CD4-positive, alpha-beta T cell treated with Interleukin-2 at 100 ng/mL for 4 hours (primary cell): Measurements from ENCODE around the gene EIF4A2.

Source experiments
- DNase-seq: peaks from one replicate; pipeline ENCODE4 v3.0.0-alpha.2; 2020; ENCODE audit warnings: low spot score

The EIF4A2 gene

DNA sequence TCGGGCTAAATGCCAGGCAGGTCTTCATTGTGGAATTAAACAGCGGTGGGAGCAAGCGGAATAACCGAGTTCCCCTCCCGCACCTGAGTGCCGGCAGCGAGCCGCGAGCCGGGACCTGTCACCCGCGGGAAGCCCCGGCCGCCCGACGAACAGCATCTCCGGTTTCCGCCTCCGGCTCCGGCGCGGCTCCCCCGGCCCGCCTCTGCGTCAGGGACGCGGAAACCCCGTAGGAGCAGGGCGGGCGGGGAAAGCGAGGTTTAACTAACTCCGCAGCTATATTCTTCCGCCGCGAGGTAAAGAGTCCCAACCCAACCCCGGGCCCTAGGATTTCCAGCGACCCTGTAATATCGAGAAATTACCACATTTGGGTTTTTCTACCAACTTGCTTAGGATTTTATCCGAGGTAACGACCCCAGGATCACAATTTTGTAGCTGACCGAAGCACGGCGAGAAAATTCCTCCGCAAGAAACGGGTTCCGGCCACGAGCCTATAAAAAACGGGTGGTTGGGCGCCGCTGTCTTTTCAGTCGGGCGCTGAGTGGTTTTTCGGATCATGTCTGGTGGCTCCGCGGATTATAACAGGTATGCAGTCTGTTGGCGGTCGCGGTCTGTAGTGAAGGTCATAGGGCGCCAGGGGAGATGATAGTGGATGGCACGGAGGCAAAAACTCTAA is at the start of gene EIF4A2:
TSS of gene EIF4A2 (plus strand) at position 520 of the 673 bp plus-strand sequence. CDS start at position 554, 34 bp downstream.
- DNase-seq: peak; percentile 91

DNA sequence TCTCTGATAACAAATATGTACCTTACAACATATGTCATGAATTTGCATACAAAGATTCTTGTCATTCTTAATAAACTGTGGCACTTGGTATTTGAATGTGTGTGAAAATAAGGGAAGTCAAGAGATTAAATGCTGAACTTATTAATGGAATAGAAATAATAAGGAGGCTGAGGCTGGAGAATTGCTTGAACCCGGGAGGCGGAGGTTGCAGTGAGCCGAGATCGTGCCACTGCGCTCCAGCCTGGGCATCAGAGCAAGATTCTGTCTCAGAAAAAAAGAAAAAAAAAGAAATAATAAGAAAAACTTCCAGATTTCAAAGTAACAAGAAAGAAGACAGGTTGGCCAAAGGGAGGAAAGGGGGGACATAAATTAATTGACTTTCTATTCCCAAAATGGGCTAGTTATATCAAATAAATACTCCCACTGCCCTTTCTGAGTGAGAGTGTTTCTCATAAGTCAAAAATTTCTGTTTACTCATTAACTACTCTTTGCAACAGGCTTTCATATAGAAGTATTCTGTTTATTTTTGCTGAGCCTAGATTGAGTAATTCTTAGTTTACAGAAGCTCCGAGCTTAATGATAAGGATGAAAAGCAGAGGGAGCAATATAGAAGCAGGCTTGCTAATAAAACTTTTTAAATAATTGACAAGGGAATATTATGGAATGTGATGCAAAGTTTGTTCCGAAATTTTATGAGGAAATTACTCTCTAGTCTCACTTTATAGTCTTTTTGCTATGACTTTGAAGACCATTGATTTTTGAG is 40.6 kb upstream of the EIF4A2 start:
- no peak for DNase-seq

DNA sequence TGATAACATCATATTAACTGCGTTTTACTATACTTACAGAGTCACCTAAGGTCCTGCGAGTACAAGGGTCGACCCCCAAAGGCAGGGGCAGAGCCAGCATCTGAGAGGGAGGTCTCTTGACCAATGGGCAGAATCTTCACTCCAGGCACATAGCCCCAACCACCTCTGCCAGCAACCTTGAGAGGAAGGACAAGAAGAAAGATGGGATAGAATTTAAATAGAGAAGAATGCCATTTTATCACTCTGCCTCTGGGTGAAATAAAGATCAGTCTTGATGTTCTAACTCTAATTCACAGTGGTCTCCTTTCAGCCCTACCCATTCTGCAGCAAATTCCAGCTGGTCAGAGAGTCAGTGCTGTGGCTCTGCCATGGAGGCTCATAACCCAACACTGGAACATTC is 39.7 kb upstream of the EIF4A2 start:
- no peak for DNase-seq

DNA sequence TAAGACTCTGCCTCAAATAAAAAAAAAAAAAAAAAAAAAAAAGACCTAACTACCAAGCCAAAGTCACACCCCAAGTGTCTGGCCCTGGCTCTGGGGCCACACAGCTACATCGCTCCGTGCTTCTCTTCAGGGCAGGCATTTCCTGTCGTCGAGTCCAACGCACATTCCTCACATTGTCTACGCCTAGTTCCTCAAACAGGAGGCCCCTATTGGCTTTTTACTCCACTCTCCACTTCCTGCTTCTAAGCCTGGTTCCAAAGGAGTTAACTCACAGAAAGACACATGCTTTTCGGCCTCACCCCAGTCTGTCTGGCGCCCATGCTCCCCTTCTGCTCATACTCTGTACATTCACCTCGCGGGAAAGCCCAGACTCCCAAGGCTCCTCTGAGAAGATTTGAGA is 37.4 kb upstream of the EIF4A2 start:
- DNase-seq: no peak

DNA sequence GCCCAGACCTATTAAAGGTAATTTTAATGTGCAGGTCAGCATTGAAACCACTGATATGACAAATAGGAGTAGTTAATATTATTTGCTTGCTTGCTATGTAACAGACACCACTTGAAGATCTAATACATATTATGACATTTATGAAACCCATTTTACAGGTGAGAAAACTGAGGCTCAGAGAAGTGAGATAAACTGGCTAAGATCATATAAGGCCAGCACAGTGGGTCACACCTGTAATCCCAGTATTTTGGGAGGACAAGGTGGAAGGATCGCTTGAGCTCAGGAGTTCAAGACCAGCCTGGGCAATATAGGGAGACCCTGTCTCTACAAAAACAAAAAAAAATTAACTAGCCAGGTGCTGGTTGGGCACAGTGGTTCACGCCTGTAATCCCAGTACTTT is 33.1 kb upstream of the EIF4A2 start:
- no peak for DNase-seq

DNA sequence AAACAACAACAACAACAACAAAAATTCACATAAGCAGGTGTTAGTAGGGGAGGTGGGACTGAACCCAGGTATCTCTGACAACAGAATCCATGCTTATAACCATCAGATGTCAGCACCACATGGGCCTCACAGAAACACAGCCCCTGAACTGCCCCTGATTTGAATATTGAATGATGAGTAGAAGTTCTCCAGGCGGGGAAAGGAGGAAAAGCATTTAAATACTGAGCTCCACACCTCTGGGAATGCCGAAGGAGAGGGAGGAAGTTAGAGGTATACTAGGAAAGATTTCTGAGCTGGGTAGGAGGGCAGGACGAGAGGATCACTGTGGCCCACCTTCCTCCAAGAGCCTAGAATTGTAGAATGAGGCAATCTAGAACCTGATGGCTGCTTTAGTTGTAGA is 31.9 kb upstream of the EIF4A2 start:
- no peak for DNase-seq

DNA sequence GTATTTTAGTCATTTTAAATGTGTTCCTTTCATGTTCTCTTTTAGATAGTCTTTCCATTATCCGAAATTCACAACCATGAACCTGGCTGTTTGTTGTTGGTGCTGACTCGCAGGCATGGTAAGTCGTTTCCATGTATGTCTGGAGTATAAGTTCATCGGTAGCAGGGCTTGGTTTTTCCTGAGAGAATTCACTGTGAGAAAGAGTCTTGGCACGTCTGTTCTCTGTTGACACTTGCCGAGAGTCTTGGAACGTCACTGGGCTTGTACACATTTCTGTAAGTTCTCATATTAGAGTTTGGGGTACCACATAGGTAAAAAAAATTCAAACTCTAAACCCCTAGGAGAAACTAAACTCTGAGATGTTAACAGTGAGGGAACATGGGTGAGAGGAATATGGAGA is 29.4 kb upstream of the EIF4A2 start:
- no peak for DNase-seq

DNA sequence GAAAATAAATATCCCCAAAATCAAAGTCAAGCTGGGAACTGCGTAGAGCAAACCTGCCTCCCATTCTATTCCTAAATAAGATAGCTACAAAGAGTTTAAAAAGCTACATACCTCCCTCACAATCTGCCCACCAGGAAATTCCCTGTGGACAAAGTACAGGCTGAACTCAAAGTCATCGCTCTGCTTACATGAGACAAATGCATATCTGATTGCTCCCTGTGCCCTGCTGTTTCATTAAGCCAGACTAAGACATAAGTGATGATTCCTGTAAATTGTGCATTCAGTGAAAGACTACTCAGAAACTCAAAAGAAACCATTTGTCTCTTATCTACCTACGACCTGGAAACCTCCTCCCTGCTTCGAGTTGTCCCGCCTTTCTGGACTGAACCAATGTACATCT is 28.5 kb upstream of the EIF4A2 start:
- DNase-seq: no peak

DNA sequence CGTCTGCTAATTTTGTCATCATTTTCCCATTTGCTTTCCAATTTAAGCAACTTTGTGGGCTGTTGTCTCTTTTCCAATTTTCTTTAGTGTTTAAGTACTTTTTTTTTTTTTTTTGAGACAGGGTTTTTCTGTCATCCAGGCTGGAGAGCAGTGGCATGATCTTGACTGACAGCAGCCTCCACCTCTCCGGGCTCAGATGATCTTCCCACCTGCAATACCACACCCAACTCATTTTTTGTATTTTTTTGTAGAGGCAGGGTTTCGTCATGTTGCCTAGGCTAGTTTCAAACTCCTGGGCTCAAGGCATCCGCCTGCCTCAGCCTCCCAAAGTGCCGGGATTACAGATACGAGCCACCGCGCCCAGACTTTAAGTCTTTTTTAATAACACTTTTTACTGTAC is 26.2 kb upstream of the EIF4A2 start:
- DNase-seq: no peak

DNA sequence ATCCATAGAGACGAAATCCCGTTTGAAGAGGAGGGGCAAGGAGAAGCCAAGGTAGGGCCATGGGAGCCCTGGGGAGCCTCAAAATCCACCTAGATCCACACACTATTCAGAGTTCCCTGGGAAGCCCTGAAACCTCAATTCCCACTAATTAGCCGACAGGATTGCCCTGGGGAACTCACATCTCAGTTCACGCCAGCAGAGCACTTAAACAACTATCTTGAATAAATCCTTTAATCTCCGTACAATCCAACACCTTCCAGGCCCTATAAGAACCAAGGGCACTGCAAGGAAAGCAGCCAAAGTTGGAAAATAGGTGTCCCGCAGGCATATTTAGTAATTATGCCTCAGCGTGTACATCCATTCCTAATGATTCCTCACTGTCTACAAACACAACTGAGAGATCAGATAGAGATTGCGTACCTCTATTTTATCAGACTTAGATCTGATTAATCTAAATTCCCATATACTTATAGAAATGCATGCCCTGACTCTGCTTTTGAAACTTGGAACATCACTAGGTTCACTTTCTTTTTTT is 25.6 kb upstream of the EIF4A2 start:
- no peak for DNase-seq

DNA sequence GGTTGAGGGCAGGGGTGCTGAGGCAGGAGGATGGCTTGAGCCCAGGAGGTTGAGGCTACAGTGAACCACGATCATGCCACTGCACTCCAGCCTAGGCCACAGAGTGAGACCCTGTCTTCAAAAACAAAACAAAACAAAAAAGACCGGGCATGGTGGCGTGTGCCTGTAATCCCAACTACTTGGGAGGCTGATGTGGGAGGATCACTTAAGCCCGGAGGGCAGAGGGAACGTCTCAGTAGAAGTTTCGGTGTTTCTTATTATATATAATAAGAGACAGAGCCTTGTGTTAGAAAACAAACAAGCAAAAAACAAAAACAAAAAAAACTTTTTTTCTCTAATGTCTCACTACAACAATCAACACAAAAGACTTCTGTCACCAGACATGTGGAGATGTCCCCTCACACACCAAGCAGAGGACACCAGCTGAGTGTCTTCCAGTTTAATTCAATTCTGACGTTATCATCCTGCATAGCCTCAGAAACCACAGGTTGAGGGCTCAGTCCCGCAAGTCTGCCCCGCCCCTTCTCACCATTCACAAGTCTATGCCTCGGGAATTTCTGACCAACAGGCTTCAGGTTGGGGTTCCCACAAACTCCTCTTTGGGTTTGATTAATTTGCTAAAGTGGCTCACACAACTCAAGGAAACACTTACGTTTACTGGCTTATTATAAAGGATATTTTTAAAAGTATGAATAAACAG is 24.0 kb upstream of the EIF4A2 start:
- DNase-seq: no peak

DNA sequence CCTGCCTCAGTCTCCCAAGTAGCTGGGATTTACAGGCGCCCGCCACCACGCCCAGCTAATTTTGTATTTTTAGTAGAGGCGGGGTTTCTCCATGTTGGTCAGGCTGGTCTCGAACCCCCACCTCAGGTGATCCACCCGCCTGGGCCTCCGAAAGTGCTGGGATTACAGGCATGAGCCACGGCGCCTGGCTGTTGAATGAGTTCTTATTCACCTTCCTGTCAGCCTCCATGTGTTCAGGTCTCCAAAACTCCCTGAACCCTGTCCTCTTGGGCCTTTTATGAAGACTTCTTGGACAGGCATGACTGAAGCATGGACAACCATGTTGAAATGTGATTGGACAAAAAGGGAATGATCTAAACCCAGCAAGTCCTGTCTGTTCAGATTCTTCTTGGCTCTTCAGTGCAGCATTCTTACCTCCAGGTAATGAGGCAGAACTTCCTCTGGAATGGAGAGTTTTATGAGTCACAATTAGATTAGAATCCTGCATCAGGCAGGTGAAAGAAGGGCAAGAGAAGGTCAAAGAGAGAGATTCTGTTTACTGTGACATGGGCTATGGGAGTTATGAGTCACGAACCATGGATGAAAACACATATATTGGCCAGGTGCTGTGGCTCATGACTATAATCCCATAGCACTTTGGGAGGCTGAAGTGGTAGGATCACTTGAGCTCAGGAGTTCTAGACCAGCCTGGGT is 23.1 kb upstream of the EIF4A2 start:
- no peak for DNase-seq

DNA sequence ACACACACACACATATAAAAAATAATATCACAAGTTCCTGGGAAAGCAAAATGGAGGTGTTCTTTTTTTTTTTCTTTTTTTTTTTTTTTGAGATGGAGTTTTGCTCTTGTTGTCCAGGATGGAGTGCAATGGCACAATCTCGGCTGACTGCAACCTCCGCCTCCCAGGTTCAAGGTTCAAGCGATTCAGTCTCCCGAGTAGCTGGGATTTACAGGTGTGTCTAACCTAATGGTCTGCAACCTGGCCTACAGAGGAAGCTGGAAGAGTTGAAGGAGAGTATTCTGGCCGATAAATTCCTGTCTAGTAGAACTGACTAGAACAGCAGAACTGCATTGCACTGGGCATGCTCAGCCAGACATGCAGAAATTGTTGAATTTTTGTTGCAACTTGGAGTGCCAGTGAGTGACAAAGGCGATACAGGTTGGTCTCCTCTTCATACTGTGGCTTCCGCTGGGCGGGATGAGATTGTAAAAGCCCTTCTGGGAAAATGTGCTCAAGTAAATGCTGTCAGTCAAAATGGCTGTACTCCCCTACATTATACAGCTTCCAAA is 22.4 kb upstream of the EIF4A2 start:
- DNase-seq: no peak

DNA sequence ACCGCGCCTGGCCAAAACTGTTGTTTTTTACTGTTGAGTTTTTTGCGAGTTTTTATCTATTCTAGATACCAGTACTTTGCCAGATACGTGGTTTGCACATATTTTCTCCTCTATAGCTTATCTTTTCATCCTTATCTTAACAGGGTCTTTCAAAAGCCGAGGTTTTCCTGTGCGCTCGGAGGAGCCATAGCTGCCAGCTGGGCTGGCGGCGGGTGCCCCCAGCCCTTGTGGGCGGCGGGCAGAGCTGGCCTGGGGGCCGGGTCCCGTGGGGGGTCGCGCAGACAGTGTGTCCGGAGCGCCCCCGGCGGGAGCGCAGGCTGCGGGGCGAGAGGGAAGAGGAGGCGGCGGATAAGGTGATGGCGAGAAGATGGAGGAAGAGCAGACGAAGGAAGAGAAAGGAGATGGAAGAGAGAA is 11.1 kb upstream of the EIF4A2 start:
- DNase-seq: no peak

DNA sequence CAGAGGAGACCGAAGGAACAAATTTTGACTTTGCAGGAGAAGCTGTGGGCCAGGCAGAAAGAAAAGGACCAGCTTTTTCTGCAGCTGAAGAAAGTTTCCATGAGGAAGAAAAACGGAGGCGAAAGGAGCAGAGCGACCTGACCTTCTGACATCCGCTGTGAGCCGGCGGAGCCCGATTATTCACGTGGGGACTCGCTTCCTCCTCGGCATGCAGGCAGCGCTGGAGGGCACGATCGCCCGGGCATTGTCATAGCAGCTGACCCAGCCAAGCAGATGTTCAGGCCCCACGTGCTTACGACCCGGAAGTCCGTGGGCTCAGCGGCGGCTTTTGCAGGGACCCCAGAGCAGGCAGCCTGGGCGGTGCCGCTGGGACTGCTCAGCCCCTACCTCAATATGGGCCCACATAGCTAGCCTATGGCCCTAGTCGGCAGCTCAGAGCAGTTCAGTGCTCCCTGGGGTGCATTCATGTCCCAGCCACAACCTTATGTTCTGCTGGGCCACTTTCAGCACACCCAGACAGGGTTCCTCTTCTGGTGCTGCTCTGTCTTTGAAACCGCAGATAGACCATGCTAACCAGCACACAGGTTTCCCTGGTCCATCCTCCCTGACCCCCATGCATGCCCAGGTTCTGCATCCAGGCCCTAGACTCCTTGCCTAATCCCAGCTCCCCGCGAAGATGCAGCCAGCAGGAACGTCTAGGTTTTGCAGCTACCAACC is 10.5 kb upstream of the EIF4A2 start:
- DNase-seq: peak; percentile 61

DNA sequence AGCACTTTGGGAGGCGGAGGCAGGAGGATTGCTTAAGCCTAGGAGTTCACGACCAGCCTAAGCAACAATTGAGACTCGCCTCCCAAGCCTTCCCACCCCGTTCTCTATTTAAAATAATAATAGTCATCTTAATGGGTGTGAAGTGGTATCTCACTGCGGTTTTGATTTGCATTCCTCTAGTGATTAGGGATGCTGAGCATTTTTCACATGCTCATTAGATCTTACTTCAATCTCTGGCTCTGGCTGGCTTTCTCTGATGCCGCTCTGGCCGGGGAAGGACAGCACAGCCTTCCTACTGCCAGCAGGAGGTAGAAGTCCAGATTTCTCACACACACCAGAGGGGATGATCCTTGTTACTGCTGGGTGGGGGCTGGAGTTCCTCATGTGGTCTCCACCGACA is 7.4 kb upstream of the EIF4A2 start:
- no peak for DNase-seq

DNA sequence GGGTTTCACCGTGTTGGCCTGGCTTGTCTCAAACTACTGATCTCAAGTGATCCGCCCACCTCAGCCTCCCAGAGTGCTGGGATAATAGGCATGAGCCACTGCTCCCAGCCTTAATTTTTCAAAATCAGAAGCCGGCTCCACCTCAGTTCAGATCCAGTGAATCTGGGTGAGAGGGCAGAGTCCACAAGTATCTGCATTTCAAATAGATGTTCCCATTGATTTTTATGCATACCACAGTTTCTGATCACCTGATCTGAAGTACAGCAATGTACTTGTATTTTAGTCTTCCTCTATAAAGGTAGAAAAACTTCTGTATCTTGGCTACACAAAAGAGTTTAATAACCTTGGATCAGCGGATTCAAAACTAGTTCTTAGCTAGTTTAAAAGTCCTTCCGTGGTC is 4.2 kb upstream of the EIF4A2 start:
- DNase-seq: no peak

DNA sequence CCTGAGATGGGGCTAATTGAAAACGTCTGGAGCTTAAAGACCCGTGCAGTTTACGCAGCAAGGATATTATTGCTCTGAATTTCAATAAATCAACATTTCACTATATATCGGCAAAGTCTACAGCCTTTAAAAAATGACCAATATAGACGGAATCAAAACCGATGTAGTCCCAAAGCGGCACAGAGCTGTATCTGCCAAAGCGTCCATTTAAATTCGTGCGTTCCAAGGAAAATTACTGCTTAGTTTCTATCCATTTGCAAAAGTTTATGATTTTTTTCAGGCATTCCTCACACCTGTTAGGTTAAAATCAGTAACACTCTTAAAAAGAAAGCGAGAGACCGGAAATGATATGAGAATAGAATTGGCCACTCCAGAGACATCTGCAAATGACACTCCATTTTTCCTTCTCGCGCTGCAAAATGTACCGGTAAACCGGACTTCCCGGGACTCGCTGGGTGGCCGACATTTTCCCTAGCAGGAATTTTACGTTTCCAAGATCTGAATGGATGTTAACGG is 777 bp upstream of the EIF4A2 start:
- DNase-seq: no peak

DNA sequence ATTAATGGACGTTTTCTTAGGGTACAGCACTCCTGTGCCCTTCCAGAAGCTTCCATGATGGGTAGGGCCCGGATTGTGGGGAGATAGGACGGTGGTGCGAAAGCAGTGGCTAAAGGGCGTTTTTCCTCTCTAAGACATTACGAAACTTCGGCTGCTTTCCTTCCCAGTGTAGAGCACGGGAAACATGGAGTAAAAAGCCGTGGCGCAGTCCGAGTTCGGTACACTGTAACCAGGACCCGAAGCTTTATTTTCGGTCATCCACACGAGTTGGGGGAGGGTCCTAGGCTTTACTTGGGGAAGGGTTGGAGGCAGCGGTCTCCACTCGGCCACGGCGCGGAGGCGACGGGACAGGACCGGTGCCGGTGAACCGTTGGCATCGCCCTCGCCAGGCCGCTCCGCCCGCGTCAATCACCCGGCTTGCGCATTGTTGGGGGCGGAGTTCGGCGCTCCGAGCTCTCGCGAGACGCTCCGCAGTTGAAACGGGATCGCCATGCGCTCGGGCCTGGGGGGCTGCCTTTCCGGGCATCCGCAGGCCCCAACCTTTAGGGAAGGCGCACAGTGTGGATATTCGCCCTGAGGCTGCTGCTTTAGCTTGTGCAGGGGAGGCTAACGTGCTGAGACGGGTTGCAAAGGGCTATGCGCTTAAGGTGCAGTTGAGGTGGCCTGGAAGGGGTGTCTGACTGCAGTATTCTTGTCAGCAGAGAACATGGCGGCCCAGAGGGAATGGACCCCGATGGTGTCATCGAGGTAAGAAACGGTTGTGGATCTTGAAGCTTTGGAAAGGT is 546 bp downstream of the EIF4A2 start:
- DNase-seq: peak; percentile 82

DNA sequence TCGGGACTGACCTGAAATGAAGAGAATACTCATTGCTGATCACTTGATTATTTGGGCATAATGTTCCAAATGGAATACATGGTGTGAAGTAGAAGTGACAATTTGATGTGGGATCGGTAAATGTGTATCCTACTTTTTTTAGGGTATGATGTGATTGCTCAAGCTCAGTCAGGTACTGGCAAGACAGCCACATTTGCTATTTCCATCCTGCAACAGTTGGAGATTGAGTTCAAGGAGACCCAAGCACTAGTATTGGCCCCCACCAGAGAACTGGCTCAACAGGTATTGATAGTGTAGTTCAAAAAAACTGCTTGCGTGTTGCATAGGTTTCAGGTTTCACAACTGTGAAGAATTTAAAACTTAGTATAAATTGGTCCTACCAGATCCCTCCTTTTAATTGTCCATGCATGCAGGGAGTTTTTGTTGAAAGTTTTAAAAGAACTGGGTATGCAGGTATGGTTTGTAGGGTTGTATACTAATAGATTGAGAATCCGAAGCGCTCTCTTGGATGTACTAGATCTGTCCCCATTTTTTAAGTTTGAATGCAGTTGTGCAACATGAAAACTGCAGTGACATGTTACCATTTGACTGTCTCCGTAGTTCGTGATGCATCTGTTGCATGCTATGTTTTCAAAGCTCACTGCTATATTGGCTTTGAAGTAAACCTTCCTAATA is 1.6 kb downstream of the EIF4A2 start:
- DNase-seq: no peak
